Measurements from ENCODE around the gene TIMM21. TPM values are rescaled to one million over a fixed set of nuclear protein-coding genes. Genes with fewer than 3 reads are reported as not detected.

The TIMM21 gene
- polyA plus RNA-seq, 6 donors from 2014 or later, result 16.0 to 28.3 (median 19.3) TPM

GRCh38 chr18:74131124-74131523, 17.2 kb upstream of the TIMM21 start:
- H3K9me3 Mint-ChIP-seq, result no peaks in the 10 kb centered on the region
- ATAC-seq (ENCODE audit: low read depth in 2 of 2) (no peak), DNase-seq (no peak)
- no peaks in the 10 kb centered on the region for H3K4me1 Mint-ChIP-seq
- H3K4me3 Mint-ChIP-seq, result no peak overlapping the region
- H3K27me3 Mint-ChIP-seq, result no peaks in the 10 kb centered on the region
- H3K27ac Mint-ChIP-seq, result peak overlapping the region in 2 of 6 donors; percentile 28 to 61
- peaks cover 0 to 6% of the 10 kb centered on the region in 2 donors for H3K36me3 Mint-ChIP-seq

DNA sequence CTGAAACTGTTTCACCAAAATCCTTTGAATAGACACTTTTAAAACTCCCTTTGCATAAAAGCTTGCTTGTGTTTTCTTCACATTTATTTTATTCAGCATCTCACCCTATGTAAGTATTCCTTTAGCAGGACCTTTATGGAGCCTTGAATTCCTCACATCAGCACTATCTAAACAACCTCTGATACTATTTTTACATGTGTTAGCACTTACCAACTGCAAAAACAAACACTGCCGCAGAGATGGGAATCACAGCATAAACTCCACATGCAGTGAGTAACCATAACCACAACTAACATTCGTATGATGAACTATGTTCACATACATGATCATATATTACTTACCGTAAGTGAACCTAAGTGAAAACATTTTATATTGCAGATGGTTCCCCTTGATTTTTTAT, 16.1 kb upstream of the TIMM21 start:
- DNase-seq (no peak), ATAC-seq (ENCODE audit: low read depth in 2 of 2) (no peak)
- Mint-ChIP-seq H3K36me3 (peaks cover 0 to 6% of the 10 kb centered on the region in 2 donors), H3K4me1 (no peaks in the 10 kb centered on the region), H3K4me3 (no peak overlapping the region), H3K27me3 (no peaks in the 10 kb centered on the region), H3K9me3 (no peaks in the 10 kb centered on the region), H3K27ac (no peak overlapping the region)

DNA sequence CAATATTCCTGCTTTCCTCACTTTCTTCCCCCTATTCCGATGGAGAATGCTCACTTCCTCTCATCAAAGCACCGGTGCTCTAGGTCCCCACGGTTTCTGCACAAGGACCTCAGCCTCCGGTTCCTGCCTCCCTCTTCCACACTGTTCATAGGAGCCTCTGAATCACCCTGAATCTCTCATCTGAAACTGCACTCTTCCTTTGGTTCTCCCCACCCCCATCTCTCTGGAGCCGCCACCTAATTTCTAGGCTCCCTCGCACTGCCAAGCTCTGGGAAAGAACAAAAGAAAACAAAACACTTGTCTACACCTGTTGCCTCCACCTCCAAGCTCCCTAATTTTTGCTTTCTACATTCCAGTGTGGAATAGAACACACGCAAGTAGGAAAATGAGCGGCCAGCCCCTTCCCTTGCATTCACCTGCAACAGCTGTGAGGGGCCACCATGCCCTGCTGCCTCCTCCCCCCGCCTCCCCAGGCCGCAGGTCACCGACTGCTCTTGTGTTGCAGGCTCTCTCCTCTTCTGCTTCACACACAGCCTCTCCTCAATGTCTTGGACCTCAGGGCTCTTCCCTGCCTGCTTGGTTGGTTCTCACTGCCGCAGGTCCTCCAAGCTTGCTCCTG, 10.3 kb upstream of the TIMM21 start:
- no peak for DNase-seq
- no peaks in the 10 kb centered on the region for H3K4me1 Mint-ChIP-seq
- no peak overlapping the region for H3K4me3 Mint-ChIP-seq
- peaks cover 8 to 25% (median 21%) of the 10 kb centered on the region in 3 donors for H3K27me3 Mint-ChIP-seq
- ATAC-seq (ENCODE audit: low read depth in 2 of 2), result no peak
- H3K9me3 Mint-ChIP-seq, result no peaks in the 10 kb centered on the region
- peaks cover 0 to 6% of the 10 kb centered on the region in 2 donors for H3K36me3 Mint-ChIP-seq
- H3K27ac Mint-ChIP-seq, result peak overlapping the region in 1 of 6 donors; percentile 39

DNA sequence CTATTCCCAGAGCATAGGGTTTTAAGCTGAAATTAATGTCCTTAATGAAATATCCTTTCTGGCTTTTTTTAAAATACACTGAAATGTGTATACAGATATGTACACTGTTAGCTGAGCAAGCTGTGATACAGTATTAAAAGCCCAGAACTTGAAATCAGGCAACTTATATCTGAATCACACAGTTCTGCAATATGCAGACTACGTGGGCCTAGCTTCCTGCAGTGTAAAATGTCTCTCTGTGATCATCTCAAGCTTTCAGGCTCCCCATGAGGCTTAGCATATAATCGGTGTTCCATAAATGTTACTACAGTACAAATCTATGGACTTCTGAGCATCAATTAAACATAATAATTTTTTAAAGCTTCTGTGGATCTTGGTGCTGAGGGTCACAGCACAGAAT, 8.9 kb upstream of the TIMM21 start:
- Mint-ChIP-seq H3K4me3 (no peak overlapping the region), H3K9me3 (no peaks in the 10 kb centered on the region), H3K4me1 (no peaks in the 10 kb centered on the region), H3K27me3 (peaks cover 8 to 28% (median 28%) of the 10 kb centered on the region in 3 donors), H3K36me3 (peaks cover 0 to 6% of the 10 kb centered on the region in 2 donors), H3K27ac (no peak overlapping the region)
- no peak for DNase-seq
- no peak for ATAC-seq (ENCODE audit: low read depth in 2 of 2)

- H3K36me3 Mint-ChIP-seq, result peaks cover 0 to 3% of the 10 kb centered on the region in 2 donors
- ATAC-seq (ENCODE audit: low read depth in 2 of 2), result no peak
- no peak overlapping the region for H3K4me3 Mint-ChIP-seq
- H3K27me3 Mint-ChIP-seq, result peaks cover 8 to 28% (median 28%) of the 10 kb centered on the region in 3 donors
- H3K9me3 Mint-ChIP-seq, result no peaks in the 10 kb centered on the region
- DNase-seq, result no peak
- H3K4me1 Mint-ChIP-seq, result no peaks in the 10 kb centered on the region
- no peak overlapping the region for H3K27ac Mint-ChIP-seq
Measured at GRCh38 chr18:74139888-74140287, 8.4 kb upstream of the TIMM21 start.

GRCh38 chr18:74140582-74140981, 7.7 kb upstream of the TIMM21 start:
- no peaks in the 10 kb centered on the region for H3K36me3 Mint-ChIP-seq
- H3K27me3 Mint-ChIP-seq, result peaks cover 8 to 28% (median 28%) of the 10 kb centered on the region in 3 donors
- H3K9me3 Mint-ChIP-seq, result no peaks in the 10 kb centered on the region
- DNase-seq (no peak), ATAC-seq (ENCODE audit: low read depth in 2 of 2) (no peak)
- no peak overlapping the region for H3K27ac Mint-ChIP-seq
- no peaks in the 10 kb centered on the region for H3K4me1 Mint-ChIP-seq
- no peak overlapping the region for H3K4me3 Mint-ChIP-seq

DNA sequence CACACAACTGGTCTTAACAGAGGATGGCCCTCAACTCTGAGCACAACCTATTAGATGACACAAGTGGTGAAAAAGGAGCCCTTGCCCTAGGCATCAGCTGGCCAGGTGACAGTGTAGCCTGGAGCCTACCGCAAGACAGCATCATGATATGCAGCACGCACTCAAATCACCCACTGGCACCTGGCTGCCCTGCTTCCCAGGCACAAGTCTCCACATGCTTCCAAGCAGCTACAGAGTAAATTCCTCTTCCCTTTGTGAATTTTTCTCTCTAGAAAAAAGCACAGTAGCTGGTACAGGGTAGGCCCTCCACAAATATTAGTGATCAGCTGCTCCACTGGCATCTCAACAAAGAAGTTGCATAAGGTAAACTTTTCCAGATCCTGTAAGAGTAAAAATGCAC, 6.7 kb upstream of the TIMM21 start:
- Mint-ChIP-seq H3K27me3 (peaks cover 8 to 28% (median 28%) of the 10 kb centered on the region in 3 donors), H3K27ac (no peak overlapping the region), H3K9me3 (no peaks in the 10 kb centered on the region), H3K36me3 (no peaks in the 10 kb centered on the region), H3K4me3 (no peak overlapping the region), H3K4me1 (peaks cover 0 to 2% (median 2%) of the 10 kb centered on the region in 3 donors)
- ATAC-seq (ENCODE audit: low read depth in 2 of 2) (no peak), DNase-seq (no peak)

- no peak overlapping the region for H3K4me3 Mint-ChIP-seq
- DNase-seq, result no peak
- no peaks in the 10 kb centered on the region for H3K9me3 Mint-ChIP-seq
- peaks cover 8 to 28% (median 28%) of the 10 kb centered on the region in 3 donors for H3K27me3 Mint-ChIP-seq
- H3K4me1 Mint-ChIP-seq, result peaks cover 5 to 8% (median 8%) of the 10 kb centered on the region in 3 donors
- H3K36me3 Mint-ChIP-seq, result no peaks in the 10 kb centered on the region
- ATAC-seq (ENCODE audit: low read depth in 2 of 2), result no peak
- H3K27ac Mint-ChIP-seq, result peak overlapping the region in 1 of 6 donors; percentile 54
Measured at GRCh38 chr18:74142252-74142651, 6.1 kb upstream of the TIMM21 start.

GRCh38 chr18:74146756-74147155, 1.6 kb upstream of the TIMM21 start:
- peak overlapping the region; percentile 93 to 100 (median 98) for H3K4me3 Mint-ChIP-seq
- peaks cover 28 to 34% (median 34%) of the 10 kb centered on the region in 3 donors for H3K4me1 Mint-ChIP-seq
- H3K27me3 Mint-ChIP-seq, result peaks cover 0 to 7% (median 4%) of the 10 kb centered on the region in 3 donors
- DNase-seq (no peak), ATAC-seq (ENCODE audit: low read depth in 2 of 2) (no peak)
- H3K27ac Mint-ChIP-seq, result peak overlapping the region; percentile 50 to 100 (median 93)
- H3K36me3 Mint-ChIP-seq, result no peaks in the 10 kb centered on the region
- no peaks in the 10 kb centered on the region for H3K9me3 Mint-ChIP-seq

GRCh38 chr18:74147491-74147778, 888 bp upstream of the TIMM21 start:
- Mint-ChIP-seq H3K4me3 (peak overlapping the region; percentile 93 to 100 (median 98)), H3K27ac (peak overlapping the region; percentile 97 to 100 (median 98)), H3K4me1 (peaks cover 33 to 38% (median 38%) of the 10 kb centered on the region in 3 donors)

DNA sequence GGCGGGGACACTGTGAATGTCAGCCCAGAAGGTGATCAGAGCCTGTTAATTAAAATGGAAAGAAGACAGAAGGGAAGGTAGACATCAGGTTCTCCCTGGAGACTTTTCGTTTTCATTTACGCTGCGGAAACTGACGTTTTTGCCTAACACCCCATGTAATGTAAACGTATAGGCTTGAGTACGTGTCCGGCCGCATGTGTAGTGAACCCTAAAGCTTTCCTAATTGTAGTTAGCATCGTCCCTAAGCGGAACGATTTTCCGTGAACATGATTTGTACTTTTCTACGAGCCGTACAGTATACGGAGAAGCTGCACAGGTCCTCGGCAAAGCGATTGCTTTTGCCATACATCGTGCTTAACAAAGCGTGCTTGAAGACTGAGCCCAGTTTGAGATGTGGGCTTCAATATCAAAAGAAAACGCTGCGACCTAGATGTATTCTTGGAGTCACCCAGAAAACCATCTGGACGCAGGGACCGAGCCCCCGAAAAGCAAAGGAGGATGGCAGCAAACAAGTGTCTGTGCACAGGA, 284 bp downstream of the TIMM21 start:
- Mint-ChIP-seq H3K9me3 (no peaks in the 10 kb centered on the region), H3K27me3 (peaks cover 0 to 4% (median 3%) of the 10 kb centered on the region in 3 donors), H3K4me3 (peak overlapping the region; percentile 93 to 100 (median 98)), H3K27ac (peak overlapping the region; percentile 97 to 100 (median 98)), H3K4me1 (peaks cover 42 to 45% (median 45%) of the 10 kb centered on the region in 3 donors), H3K36me3 (peaks cover 0 to 7% of the 10 kb centered on the region in 2 donors)
- ATAC-seq (ENCODE audit: low read depth in 2 of 2), result no peak
- no peak for DNase-seq

More at GRCh38 chr18:74147491-74147778, 888 bp upstream of the TIMM21 start:
- H3K27me3 Mint-ChIP-seq, result peaks cover 0 to 7% (median 4%) of the 10 kb centered on the region in 3 donors
- H3K9me3 Mint-ChIP-seq, result no peaks in the 10 kb centered on the region
- DNase-seq (no peak), ATAC-seq (ENCODE audit: low read depth in 2 of 2) (no peak)
- no peaks in the 10 kb centered on the region for H3K36me3 Mint-ChIP-seq

DNA sequence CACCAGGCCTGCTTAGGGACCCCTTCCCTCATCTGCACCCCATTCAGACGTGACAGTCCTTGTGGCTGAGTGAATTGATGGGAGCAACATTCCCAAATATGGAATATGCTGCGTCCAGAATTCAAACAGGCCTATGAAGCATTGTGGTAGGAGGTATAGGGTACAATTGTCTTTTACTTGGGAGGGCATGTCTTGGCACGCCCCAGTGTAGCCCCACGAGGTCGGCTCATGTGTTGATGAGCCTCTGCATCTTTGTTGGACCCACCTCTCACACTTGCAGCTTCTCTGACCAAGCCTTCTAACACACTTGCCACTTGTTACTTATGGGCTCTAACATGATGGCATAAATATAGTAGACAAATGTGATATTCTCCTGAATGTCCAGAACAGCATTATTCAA, 1.6 kb downstream of the TIMM21 start:
- H3K36me3 Mint-ChIP-seq, result peaks cover 0 to 7% of the 10 kb centered on the region in 2 donors
- H3K9me3 Mint-ChIP-seq, result no peaks in the 10 kb centered on the region
- peak overlapping the region in 6 of 8 donors; percentile 53 to 100 (median 96) for H3K4me3 Mint-ChIP-seq
- ATAC-seq (ENCODE audit: low read depth in 2 of 2) (no peak), DNase-seq (no peak)
- no peaks in the 10 kb centered on the region for H3K27me3 Mint-ChIP-seq
- no peak overlapping the region for H3K27ac Mint-ChIP-seq
- peaks cover 42 to 45% (median 45%) of the 10 kb centered on the region in 3 donors for H3K4me1 Mint-ChIP-seq

- Mint-ChIP-seq H3K36me3 (peaks cover 5 to 7% of the 10 kb centered on the region in 2 donors), H3K4me1 (peaks cover 37 to 38% (median 37%) of the 10 kb centered on the region in 3 donors), H3K4me3 (peak overlapping the region in 1 of 8 donors; percentile 81), H3K9me3 (no peaks in the 10 kb centered on the region), H3K27me3 (no peaks in the 10 kb centered on the region), H3K27ac (no peak overlapping the region)
- ATAC-seq (ENCODE audit: low read depth in 2 of 2) (no peak), DNase-seq (no peak)
Measured at GRCh38 chr18:74152270-74152669, 3.9 kb downstream of the TIMM21 start.

GRCh38 chr18:74152857-74153256, 4.5 kb downstream of the TIMM21 start:
- no peak for DNase-seq
- Mint-ChIP-seq H3K4me1 (peaks cover 33 to 38% (median 37%) of the 10 kb centered on the region in 3 donors), H3K4me3 (peak overlapping the region in 1 of 8 donors; percentile 81), H3K27ac (peak overlapping the region in 2 of 6 donors; percentile 24 to 26), H3K27me3 (no peaks in the 10 kb centered on the region), H3K9me3 (no peaks in the 10 kb centered on the region), H3K36me3 (peaks cover 5 to 9% of the 10 kb centered on the region in 2 donors)
- no peak for ATAC-seq (ENCODE audit: low read depth in 2 of 2)
